ENCODE data around the gene MYH10.

DNA sequence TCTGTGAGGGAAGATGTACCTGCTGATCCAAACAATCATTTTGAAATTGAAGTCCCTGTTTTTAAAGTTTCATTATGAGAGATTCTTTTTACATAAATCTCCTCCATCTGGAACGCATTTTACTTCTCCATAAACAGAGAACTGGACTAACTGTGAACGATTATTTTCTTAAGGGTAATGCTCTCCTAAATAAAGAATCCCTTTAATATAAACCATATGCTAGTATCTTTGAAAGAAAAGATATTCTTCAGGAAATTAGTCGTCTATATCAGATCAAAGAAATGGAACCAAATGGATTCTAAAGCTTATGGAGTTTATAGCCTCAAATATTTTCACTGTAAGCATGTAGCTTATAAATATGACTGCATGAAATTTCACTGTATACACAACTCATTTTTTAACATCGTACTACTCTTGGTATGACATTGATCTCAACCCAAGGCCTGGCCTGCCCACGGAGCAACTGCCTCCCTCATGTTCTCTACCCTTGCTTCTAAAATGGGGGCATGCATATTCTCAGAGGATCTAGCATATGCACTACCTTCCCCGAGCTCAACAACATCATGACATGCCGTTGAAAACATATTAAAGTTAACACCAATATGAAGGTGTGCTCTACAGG is 66.4 kb downstream of the MYH10 start:
- TF ChIP-seq YY1 (IDR thresholded peaks at IDR 0.05; ENCODE audit: insufficient read depth, insufficient read length) (no peak), ZNF274 (IDR thresholded peaks at IDR 0.05; ENCODE audit: low read depth, low read length) (no peak), SUZ12 (IDR thresholded peaks at IDR 0.05; ENCODE audit: extremely low read depth, insufficient read depth, insufficient read length) (no peak)

Data from NT2/D1 (cell line).